ENCODE results near the gene GIPC1.
A peak's percentile ranks its signal among the peaks of the same experiment; 100 is the strongest.

- TF ChIP-seq CTCF (IDR thresholded peaks at IDR 0.05) (peak in 1 of 6 experiments; percentile 14), POLR2A (IDR thresholded peaks at IDR 0.05) (no peak)
Observed at GRCh38 chr19:14467816-14468215, 28.1 kb downstream of the GIPC1 start.

Data from esophagus squamous epithelium (tissue), 4 donors.